Stimulated activated CD8-positive, alpha-beta memory T cell treated with anti-CD3 and anti-CD28 coated beads, Interleukin-15, amount 100 ng/mL, for 48 hours (primary cell): ENCODE data around the gene TLE7.
A peak's percentile ranks its signal among the peaks of the same experiment; 100 is the strongest.

Experiments
- DNase-seq, 2 donors: peaks; one replicate each; pipeline ENCODE4 v3.0.0-alpha.2; 2020; ENCODE audit warnings: low read depth in 2 of 2

Gene TLE7

GRCh38 chr16:71412270-71413160 lies 29.3 kb downstream of the TLE7 start:
- peak; percentile 19 to 27 for DNase-seq

- no peak for DNase-seq
These were observed 31.7 kb downstream of the TLE7 start for GRCh38 chr16:71410146-71410545.

- DNase-seq: no peak
These were observed 32.7 kb downstream of the TLE7 start for GRCh38 chr16:71409011-71409775.

GRCh38 chr16:71408536-71408935 lies 33.3 kb downstream of the TLE7 start:
- no peak for DNase-seq

GRCh38 chr16:71407731-71408130 lies 34.1 kb downstream of the TLE7 start:
- no peak for DNase-seq

GRCh38 chr16:71406724-71407123 lies 35.1 kb downstream of the TLE7 start:
- DNase-seq: no peak

GRCh38 chr16:71406316-71406715 lies 35.5 kb downstream of the TLE7 start:
- no peak for DNase-seq

GRCh38 chr16:71404364-71404763 lies 37.5 kb downstream of the TLE7 start:
- no peak for DNase-seq

GRCh38 chr16:71402674-71403073 lies 39.2 kb downstream of the TLE7 start:
- DNase-seq: no peak

GRCh38 chr16:71402007-71402406 lies 39.8 kb downstream of the TLE7 start:
- DNase-seq: no peak

GRCh38 chr16:71399801-71400563 lies 41.9 kb downstream of the TLE7 start:
- DNase-seq: no peak

GRCh38 chr16:71396594-71396993 lies 45.3 kb downstream of the TLE7 start:
- DNase-seq: no peak

- DNase-seq: no peak
These were observed 52.5 kb downstream of the TLE7 start for GRCh38 chr16:71389330-71389729.

GRCh38 chr16:71387045-71387871 lies 54.6 kb downstream of the TLE7 start:
- DNase-seq: no peak

- no peak for DNase-seq
These were observed 57.7 kb downstream of the TLE7 start for GRCh38 chr16:71384073-71384724.

- DNase-seq: peak; percentile 4 to 11
These were observed 58.6 kb downstream of the TLE7 start for GRCh38 chr16:71383054-71383773.

GRCh38 chr16:71380831-71381230 lies 61.0 kb downstream of the TLE7 start:
- no peak for DNase-seq
